Urothelium cell line (cell line): Measurements from ENCODE around the gene EGLN2.
A peak's percentile ranks its signal among the peaks of the same experiment; 100 is the strongest.
"Not testable (repeated sequence)": the region's sequence is repeated elsewhere in the genome, so short reads cannot be mapped to it uniquely, and the experiment has no call there.

Experiments used
- DNase-seq: peaks from one replicate; pipeline ENCODE4 v3.0.0; 2011; ENCODE audit warnings: low spot score, mixed read lengths
- FAIRE-seq: peaks from 2 replicates; lab custom pipeline; 2011; peaks lifted over from hg19 to GRCh38; lab: Jason Lieb, UNC

EGLN2 gene

GRCh38 chr19:40798683-40799557 lies at the start of gene EGLN2:
Gene EGLN2 (plus strand): TSS chr19:40799191. CDS start chr19:40800573, 1,382 bp downstream.
- DNase-seq (peak; percentile 97), FAIRE-seq (peak; percentile 93)

DNA sequence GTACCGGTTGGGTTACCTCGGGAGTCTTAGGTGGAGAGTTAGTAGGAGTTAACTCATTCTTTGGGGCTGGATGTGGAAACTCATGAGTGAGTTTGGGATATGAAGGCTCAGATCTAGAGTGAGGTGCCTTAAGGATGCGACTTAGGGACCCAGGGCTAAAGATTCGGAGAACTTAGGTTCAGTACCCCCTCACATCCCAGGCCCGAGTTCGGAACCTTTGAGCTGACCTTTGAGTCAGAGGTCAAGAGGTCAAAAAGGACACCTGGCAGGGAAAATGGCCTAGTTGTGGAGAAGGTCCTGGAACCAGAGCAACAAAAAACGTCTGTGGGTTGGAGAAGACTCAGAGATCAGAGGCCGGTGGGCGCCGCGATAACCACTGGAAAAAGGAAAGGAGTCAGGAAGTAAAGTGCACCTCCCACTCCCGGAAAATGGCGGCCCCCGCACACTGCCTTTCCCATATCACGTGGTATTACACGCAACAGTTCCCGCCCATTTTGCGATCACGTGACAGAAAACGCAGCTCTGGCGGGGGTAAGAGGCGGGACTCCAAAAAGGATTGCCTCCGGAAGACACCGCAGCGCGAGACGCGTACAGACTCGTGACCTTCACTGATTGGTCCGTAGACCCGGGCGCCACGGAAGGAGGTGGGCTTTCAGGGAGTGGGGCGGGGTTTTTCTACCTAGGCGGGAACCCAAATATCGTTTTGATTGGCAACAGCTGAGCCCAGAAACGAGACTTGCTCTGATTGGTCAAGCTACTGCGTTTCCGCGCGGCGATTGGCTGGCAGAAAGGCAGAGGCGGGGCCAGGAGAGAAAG lies 48.7 kb upstream of the EGLN2 start, which contains the start of gene ACTMAP:
ACTMAP (minus strand) TSS at position 420 of the 816 bp plus-strand sequence. CDS start 674 bp downstream, outside the sequence.
- no peak for FAIRE-seq

GRCh38 chr19:40750874-40751537 lies 48.0 kb upstream of the EGLN2 start, which contains the start of gene SNRPA:
Gene SNRPA (plus strand): TSS chr19:40751203. CDS start chr19:40751409, 206 bp downstream.
- peak; percentile 96 for DNase-seq
- no peak for FAIRE-seq

More for the DNA sequence above, 48.7 kb upstream of the EGLN2 start, which contains the start of gene ACTMAP:
- peak; percentile 99 for DNase-seq

DNA sequence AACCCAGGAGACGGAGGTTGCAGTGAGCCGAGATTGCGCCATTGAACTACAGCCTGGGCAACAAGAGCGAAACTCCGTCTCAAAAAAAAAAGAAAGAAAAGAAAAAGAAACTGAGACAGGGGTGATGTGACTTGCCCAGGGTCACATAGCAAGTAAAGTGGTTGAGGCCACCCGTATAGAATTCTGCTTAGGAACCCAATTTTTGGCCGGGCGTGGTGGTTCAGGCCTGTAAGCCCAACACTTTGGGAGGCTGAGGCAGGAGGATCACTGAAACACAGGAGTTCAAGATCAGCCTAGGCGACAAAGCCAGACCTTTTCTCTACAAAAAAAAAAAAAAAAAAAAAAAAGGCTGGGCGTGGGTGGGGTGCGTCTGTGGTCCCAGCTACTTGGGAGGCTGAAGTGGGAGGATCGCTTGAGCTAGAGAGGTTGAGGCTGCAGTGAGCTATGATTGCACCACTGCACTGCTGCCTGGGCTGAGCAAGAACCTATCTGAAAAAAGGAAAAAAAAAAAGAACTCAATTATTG lies 46.7 kb upstream of the EGLN2 start:
- DNase-seq (no peak), FAIRE-seq (no peak)

- DNase-seq (no peak), FAIRE-seq (no peak)
Measured at GRCh38 chr19:40754611-40755247, 44.3 kb upstream of the EGLN2 start.

GRCh38 chr19:40755248-40755624 lies 43.8 kb upstream of the EGLN2 start:
- FAIRE-seq (no peak), DNase-seq (no peak)

DNA sequence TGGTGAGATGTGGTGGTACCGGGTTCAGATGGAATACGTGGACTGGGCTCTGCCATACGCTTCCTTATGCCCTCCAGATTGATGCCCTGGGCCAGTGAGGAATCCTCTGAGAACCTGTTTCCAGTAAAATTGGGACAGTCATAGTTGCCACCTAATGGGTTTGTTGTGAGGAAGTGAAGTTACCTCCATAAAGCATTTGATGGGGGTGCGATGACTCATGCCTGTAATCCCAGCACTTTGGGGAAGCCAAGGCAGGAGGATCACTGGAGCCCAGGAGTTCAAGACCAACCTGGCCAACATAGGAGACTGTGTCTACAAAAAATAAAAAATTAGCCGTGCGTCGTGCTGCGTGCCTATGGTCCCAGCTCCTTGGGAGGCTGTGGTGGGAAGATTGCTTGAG lies 43.2 kb upstream of the EGLN2 start:
- FAIRE-seq (no peak), DNase-seq (no peak)

DNA sequence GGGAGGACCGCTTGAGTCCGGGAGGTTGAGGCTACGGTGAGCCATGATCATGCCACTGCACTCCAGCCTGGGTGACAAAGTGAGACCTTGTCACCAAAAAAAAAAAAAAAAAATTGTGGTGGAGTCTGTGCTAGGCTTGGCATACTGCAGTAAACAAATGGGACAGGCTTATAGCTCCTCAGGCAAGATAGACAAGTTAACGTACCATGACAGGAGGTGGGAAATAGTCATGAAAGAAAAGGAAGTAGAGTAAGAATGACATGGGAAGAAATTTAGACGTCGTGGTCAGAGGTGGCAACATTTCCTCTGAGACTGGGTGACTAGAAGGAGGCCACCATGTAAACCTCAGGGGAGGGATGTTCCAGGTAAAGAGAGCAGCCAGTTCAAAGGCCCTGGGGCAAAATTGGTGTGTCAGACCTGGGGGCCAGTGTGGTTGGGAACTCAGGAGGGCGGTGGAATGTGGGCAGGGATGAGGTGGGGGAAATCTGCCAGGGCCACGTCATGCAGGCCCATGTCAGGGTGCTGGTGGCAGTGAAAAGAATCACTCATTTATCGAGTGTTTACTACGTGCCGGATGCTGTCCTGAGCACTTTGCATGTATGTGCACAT lies 42.4 kb upstream of the EGLN2 start:
- no peak for DNase-seq
- FAIRE-seq: no peak

- no peak for DNase-seq
- FAIRE-seq: no peak
Measured at GRCh38 chr19:40758491-40758890, 40.5 kb upstream of the EGLN2 start.

GRCh38 chr19:40759352-40759751 lies 39.6 kb upstream of the EGLN2 start:
- FAIRE-seq (no peak), DNase-seq (no peak)

DNA sequence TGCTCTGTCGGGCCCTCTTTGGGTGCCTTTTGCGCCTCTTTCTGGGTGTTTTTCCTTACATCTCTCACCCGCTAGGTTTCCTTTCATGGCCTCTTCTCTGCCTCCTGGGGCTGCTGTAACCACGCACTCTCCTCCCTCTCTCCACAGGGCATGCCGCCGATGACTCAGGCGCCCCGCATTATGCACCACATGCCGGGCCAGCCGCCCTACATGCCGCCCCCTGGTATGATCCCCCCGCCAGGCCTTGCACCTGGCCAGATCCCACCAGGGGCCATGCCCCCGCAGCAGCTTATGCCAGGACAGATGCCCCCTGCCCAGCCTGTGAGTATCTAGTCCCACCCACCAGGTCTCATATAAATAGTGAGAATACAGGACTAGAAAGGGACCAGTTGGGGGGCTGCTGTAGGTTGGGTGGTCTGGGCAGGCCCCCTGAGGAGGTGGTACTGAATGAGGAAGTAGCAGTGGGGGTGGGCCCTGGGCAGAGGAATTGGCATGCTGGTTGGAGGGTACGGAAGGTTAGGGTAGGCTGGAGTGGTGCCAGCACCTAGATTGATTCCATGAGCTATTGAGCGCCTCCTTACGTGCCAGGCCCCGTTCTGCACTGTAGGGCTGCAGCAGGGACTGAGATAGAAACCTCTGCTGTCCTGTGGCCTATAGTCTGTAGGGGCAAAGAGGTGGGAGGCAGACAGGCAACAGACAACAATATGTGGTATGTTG lies 36.1 kb upstream of the EGLN2 start:
- DNase-seq (no peak), FAIRE-seq (no peak)

GRCh38 chr19:40763526-40763925 lies 35.5 kb upstream of the EGLN2 start:
- FAIRE-seq (no peak), DNase-seq (no peak)

- no peak for DNase-seq
- FAIRE-seq: no peak
Measured at GRCh38 chr19:40763963-40764362, 35.0 kb upstream of the EGLN2 start.

DNA sequence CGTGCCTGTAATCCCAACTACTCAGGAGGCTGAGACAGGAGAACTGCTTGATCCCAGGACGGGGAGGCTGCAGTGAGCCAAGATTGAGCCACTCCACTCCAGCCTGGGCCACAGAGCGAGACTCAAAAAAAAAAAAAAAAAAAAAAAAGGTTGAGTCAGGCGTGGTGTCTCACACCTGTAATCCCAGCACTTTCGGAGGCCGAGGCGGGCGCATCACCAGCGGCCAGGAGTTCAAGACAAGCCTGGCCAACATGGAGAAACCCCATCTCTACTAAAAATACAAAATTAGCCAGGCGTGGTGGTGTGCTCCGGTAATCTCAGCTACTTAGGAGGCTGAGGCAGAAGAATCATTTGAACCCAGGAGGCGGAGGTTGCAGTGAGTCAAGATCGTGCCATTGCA lies 32.6 kb upstream of the EGLN2 start:
- not testable (repeated sequence) for DNase-seq, FAIRE-seq

GRCh38 chr19:40768869-40769268 lies 30.1 kb upstream of the EGLN2 start:
- FAIRE-seq (no peak), DNase-seq (no peak)

- FAIRE-seq, DNase-seq: not testable (repeated sequence)
Measured at GRCh38 chr19:40771101-40771862, 27.7 kb upstream of the EGLN2 start.

DNA sequence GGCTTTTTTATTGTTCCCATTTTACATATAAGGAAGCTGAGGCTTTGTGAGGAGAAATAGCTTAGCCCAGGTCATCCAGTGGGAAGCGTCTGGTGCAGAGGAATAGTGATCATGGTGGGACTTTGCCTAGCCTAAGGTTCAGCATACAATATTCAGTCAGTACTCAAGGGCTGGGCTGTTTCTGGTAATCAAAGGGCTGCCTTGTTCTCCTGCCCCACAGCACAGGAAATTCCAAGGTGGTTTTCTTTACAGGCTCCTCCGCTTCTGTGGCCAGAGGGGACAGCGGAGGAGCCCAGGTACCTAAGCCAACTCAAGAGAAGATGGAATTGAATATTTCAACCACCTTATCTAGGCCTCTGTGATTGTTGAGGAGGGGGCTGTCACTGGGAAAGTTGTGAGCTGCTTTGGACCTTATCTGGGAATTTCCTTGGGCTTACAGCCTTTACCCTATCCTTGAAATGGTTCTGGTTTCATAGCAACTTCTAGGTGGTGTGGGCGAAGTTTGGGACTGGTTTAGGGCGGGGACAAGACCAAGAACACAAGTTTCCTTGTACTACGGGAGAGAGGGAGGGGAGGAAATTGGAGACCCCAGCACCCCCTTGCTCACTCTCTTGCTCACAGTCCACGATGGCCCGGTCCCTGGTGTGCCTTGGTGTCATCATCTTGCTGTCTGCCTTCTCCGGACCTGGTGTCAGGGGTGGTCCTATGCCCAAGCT lies 23.9 kb upstream of the EGLN2 start, which contains the start of gene MIA:
MIA (plus strand) TSS at position 606 of the 716 bp plus-strand sequence; CDS start at position 628, 22 bp downstream.
- FAIRE-seq (no peak), DNase-seq (peak; percentile 21)

GRCh38 chr19:40775632-40776022 lies 23.4 kb upstream of the EGLN2 start:
- FAIRE-seq: no peak

More at GRCh38 chr19:40775632-40776022, 23.4 kb upstream of the EGLN2 start:
- DNase-seq: no peak
